Measurements from ENCODE around the gene PCGF1.

GRCh38 chr2:74515271-74515980 is 7.9 kb upstream of the PCGF1 start:
- TF ChIP-seq, protein P1, sequence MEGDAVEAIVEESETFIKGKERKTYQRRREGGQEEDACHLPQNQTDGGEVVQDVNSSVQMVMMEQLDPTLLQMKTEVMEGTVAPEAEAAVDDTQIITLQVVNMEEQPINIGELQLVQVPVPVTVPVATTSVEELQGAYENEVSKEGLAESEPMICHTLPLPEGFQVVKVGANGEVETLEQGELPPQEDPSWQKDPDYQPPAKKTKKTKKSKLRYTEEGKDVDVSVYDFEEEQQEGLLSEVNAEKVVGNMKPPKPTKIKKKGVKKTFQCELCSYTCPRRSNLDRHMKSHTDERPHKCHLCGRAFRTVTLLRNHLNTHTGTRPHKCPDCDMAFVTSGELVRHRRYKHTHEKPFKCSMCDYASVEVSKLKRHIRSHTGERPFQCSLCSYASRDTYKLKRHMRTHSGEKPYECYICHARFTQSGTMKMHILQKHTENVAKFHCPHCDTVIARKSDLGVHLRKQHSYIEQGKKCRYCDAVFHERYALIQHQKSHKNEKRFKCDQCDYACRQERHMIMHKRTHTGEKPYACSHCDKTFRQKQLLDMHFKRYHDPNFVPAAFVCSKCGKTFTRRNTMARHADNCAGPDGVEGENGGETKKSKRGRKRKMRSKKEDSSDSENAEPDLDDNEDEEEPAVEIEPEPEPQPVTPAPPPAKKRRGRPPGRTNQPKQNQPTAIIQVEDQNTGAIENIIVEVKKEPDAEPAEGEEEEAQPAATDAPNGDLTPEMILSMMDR (IDR thresholded peaks at IDR 0.05): no peak
- TF ChIP-seq POLR2A (IDR thresholded peaks at IDR 0.05) (no peak), POLR2AphosphoS5 (IDR thresholded peaks at IDR 0.05) (no peak), EP300 (IDR thresholded peaks at IDR 0.05) (no peak)
